Panc1 (cell line): ENCODE data around the gene TST. TPM values are rescaled to one million over a fixed set of nuclear protein-coding genes. Genes with fewer than 3 reads are reported as not detected.
"Not testable (repeated sequence)": the region's sequence is repeated elsewhere in the genome, so short reads cannot be mapped to it uniquely, and the experiment has no call there.

ENCODE experiments used
- ATAC-seq: fragments of 200-7000 bp; cut with Tn5 transposase; 2 replicates; pipeline ENCODE4 v1.9.1; 2020; ENCODE audit warnings: mild to moderate bottlenecking, moderate library complexity
- BruUV-seq: library from RNA; stranded (reverse); fragments of 400-500 nt; replicated peaks from 2 replicates; lab custom pipeline; 2021; lab: Mats Ljungman, UMichigan
- CTCF ChIA-PET: fragments of 300-600 bp; sonication (Branson Sonifier 250); formaldehyde crosslinking; loops from one replicate; lab custom pipeline; 2022; ENCODE audit warnings: antibody characterized with exemption; lab: Charles Lee
- POLR2A ChIA-PET: fragments of 300-600 bp; sonication (Branson Sonifier 250); formaldehyde crosslinking; loops from one replicate; lab custom pipeline; 2022; ENCODE audit warnings: antibody characterized with exemption; lab: Charles Lee
- DNase-seq: peaks from one replicate; pipeline ENCODE4 v3.0.0-alpha.2; 2010; ENCODE audit warnings: low read depth, low spot score
- H3K27ac ChIP-seq: 2 replicates; pipeline ENCODE4 v1.5.1; 2011; ENCODE audit warnings: mild to moderate bottlenecking, low read length, inconsistent platforms
- H3K27me3 ChIP-seq: fragments of 200-500 bp; sonication (Bioruptor generic); 2 replicates; pipeline ENCODE4 v1.6.0; 2014; ENCODE audit warnings: low read length, inconsistent platforms; ENCODE audit not compliant: control insufficient read depth, insufficient read depth
- H3K36me3 ChIP-seq: fragments of 200-500 bp; sonication (Bioruptor generic); 2 replicates; pipeline ENCODE4 v1.5.1; 2014; ENCODE audit warnings: inconsistent platforms, mild to moderate bottlenecking, low read length, moderate library complexity; ENCODE audit not compliant: control insufficient read depth, insufficient read depth
- H3K4me1 ChIP-seq: 2 replicates; pipeline ENCODE4 v1.5.1; 2011; ENCODE audit warnings: inconsistent platforms, mild to moderate bottlenecking, low read length, moderate library complexity; ENCODE audit not compliant: control insufficient read depth, insufficient read depth
- H3K4me3 ChIP-seq, 2 experiments: 2 replicates each; pipeline ENCODE4 v1.5.1; 2011 to 2012; ENCODE audit warnings: low read depth in 2 of 2, low read length in 2 of 2, mild to moderate bottlenecking in 2 of 2, inconsistent platforms in 1 of 2, moderate library complexity in 1 of 2
- H3K9me3 ChIP-seq: fragments of 200-500 bp; sonication (Bioruptor generic); 2 replicates; pipeline ENCODE4 v1.5.1; 2014; ENCODE audit warnings: low read depth, mild to moderate bottlenecking, inconsistent platforms, low read length, moderate library complexity; ENCODE audit not compliant: control insufficient read depth, insufficient read depth
- CTCF ChIP-seq: fragments of 450-650 bp; IDR thresholded peaks from 2 replicates; pipeline ENCODE4 v1.5.1; 2017; ENCODE audit warnings: mild to moderate bottlenecking
- POLR2AphosphoS5 ChIP-seq: IDR thresholded peaks from 2 replicates; pipeline ENCODE4 v1.6.1; 2012; ENCODE audit warnings: mild to moderate bottlenecking, low read depth, low read length, moderate library complexity
- SIN3A ChIP-seq: IDR thresholded peaks from 2 replicates; pipeline ENCODE4 v1.6.1; 2012; ENCODE audit warnings: low read depth, mild to moderate bottlenecking, low read length, moderate library complexity, borderline replicate concordance; ENCODE audit not compliant: insufficient read depth
- TCF7L2 ChIP-seq: IDR thresholded peaks from 2 replicates; pipeline ENCODE4 v1.6.1; 2011; ENCODE audit warnings: mild to moderate bottlenecking, low read depth, low read length, inconsistent platforms
- in situ Hi-C: cut with HindIII; loops from 2 replicates; pipeline ENCODE4 v1.10.0; 2016; ENCODE audit warnings: low sequenced_read_pairs, low pct_unique_long_range_greater_than_20kb
- intact Hi-C: fragments of 100-400 bp; cut with micrococcal nuclease; formaldehyde crosslinking; loops from one replicate; pipeline ENCODE4 v1.10.0; 2022; ENCODE audit not compliant: unreplicated experiment
- total RNA-seq: library from RNA; stranded (reverse); gene quantifications from one replicate; pipeline ENCODE4 v1.2.1, GENCODE V29; 2021; ENCODE audit not compliant: unreplicated experiment
- TF ChIP-seq, protein P1 (sequence below), 2 experiments: IDR thresholded peaks; 2 replicates each; pipeline ENCODE4 v1.6.1; 2011 to 2012; ENCODE audit warnings: low read depth in 2 of 2, control low read depth in 1 of 2, low read length in 1 of 2, mild to moderate bottlenecking in 1 of 2, moderate library complexity in 1 of 2; ENCODE audit not compliant: insufficient read depth in 1 of 2

TST gene
- total RNA-seq, 1 experiment from 2014 or later: 15.9 TPM

GRCh38 chr22:36990457-36990856 lies 28.8 kb downstream of the TST start:
- Histone ChIP-seq H3K27me3 (no peaks in the 10 kb centered on the region), H3K36me3 (no peaks in the 10 kb centered on the region), H3K4me1 (no peaks in the 10 kb centered on the region), H3K9me3 (no peaks in the 10 kb centered on the region; the same call in 1 of the 2 replicates), H3K27ac (no peak overlapping the region), H3K4me3 (no peak overlapping the region)
- no TSS peak for BruUV-seq
- CTCF ChIA-PET: no interaction called here
- in situ Hi-C loops (no loop called here), intact Hi-C loops (no loop called here)
- TF ChIP-seq TCF7L2 (no peak), POLR2AphosphoS5 (no peak), SIN3A (no peak), CTCF (no peak)
- TF ChIP-seq, protein P1, sequence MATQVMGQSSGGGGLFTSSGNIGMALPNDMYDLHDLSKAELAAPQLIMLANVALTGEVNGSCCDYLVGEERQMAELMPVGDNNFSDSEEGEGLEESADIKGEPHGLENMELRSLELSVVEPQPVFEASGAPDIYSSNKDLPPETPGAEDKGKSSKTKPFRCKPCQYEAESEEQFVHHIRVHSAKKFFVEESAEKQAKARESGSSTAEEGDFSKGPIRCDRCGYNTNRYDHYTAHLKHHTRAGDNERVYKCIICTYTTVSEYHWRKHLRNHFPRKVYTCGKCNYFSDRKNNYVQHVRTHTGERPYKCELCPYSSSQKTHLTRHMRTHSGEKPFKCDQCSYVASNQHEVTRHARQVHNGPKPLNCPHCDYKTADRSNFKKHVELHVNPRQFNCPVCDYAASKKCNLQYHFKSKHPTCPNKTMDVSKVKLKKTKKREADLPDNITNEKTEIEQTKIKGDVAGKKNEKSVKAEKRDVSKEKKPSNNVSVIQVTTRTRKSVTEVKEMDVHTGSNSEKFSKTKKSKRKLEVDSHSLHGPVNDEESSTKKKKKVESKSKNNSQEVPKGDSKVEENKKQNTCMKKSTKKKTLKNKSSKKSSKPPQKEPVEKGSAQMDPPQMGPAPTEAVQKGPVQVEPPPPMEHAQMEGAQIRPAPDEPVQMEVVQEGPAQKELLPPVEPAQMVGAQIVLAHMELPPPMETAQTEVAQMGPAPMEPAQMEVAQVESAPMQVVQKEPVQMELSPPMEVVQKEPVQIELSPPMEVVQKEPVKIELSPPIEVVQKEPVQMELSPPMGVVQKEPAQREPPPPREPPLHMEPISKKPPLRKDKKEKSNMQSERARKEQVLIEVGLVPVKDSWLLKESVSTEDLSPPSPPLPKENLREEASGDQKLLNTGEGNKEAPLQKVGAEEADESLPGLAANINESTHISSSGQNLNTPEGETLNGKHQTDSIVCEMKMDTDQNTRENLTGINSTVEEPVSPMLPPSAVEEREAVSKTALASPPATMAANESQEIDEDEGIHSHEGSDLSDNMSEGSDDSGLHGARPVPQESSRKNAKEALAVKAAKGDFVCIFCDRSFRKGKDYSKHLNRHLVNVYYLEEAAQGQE (IDR thresholded peaks at IDR 0.05; ENCODE audit: insufficient read depth in 1 of 2, low read depth in 2 of 2, low read length in 1 of 2): no peak
- ATAC-seq (no peak), DNase-seq (no peak)
- POLR2A ChIA-PET: no interaction called here

DNA sequence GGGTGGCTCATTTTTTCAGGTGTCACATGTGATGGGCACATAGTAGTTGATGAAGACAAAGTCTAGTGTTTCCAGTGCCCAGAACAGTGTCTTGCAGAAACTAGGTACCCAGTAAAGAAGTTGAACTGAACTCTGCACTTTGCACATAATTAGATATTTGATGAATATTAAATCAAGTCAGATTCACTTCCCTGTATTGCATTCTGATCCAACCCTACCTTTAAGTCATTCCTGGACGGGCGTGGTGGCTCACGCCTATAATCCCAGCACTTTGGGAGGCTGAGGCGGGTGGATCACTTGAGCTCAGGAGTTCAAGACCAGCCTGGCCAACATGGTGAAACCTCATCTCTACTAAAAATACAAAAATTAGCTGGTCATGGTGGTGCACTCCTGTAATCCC lies 30.2 kb downstream of the TST start:
- intact Hi-C loops: not testable (repeated sequence)

GRCh38 chr22:36988075-36988832 lies 31.0 kb downstream of the TST start:
- no peaks in the 10 kb centered on the region; the same call in 1 of the 2 replicates for H3K9me3 ChIP-seq
- no peaks in the 10 kb centered on the region for H3K27me3 ChIP-seq
- DNase-seq: no peak
- ATAC-seq: no peak
- BruUV-seq: no TSS peak
- intact Hi-C loops: no loop called here
- in situ Hi-C loops: no loop called here
- H3K27ac ChIP-seq: no peak overlapping the region
- H3K4me1 ChIP-seq: no peaks in the 10 kb centered on the region
- TF ChIP-seq CTCF: no peak
- no peak for TF ChIP-seq SIN3A
- no peak for TF ChIP-seq TCF7L2
- no peak for TF ChIP-seq POLR2AphosphoS5
- TF ChIP-seq, protein P1 (IDR thresholded peaks at IDR 0.05; ENCODE audit: insufficient read depth in 1 of 2, low read depth in 2 of 2, low read length in 1 of 2): no peak
- ChIA-PET CTCF (no interaction called here), POLR2A (no interaction called here)
- H3K4me3 ChIP-seq: no peak overlapping the region
- H3K36me3 ChIP-seq: no peaks in the 10 kb centered on the region

More for the DNA sequence above, 30.2 kb downstream of the TST start:
- POLR2A ChIA-PET, H3K4me3 ChIP-seq, ATAC-seq, H3K9me3 ChIP-seq, H3K4me1 ChIP-seq, DNase-seq, BruUV-seq, H3K36me3 ChIP-seq, CTCF ChIA-PET, H3K27me3 ChIP-seq, H3K27ac ChIP-seq, in situ Hi-C loops: not testable (repeated sequence)
